Left ventricle myocardium superior (tissue), 1 donor: ENCODE measurements around the gene NCEH1. TPM values are rescaled to one million over a fixed set of nuclear protein-coding genes. Genes with fewer than 3 reads are reported as not detected.
"Not testable (repeated sequence)": the region's sequence is repeated elsewhere in the genome, so short reads cannot be mapped to it uniquely, and the experiment has no call there.

Source experiments
- ATAC-seq: fragments of 200-7000 bp; cut with Tn5 transposase; one replicate; pipeline ENCODE4 v1.9.1; 2020; ENCODE audit warnings: mild to moderate bottlenecking, moderate library complexity
- DNase-seq: peaks from one replicate; pipeline ENCODE4 v3.0.0-alpha.2; 2020
- intact Hi-C: fragments of 100-400 bp; cut with micrococcal nuclease; formaldehyde crosslinking; loops from one replicate; pipeline ENCODE4 v1.11.0; 2022
- total RNA-seq: library from RNA; stranded (reverse); fragmentation: NEBNext Ultra II Directional; extraction: Animal tissue kit (Norgen Biotek cat#: 25700); gene quantifications from one replicate; pipeline ENCODE4 v1.2.1, GENCODE V29; 2021
- donor health status: DM: no; HTN: yes; CAD: no; lungs with severe emphysema.

The NCEH1 gene
- total RNA-seq, 1 donor from 2014 or later: 63.6 TPM

GRCh38 chr3:172685331-172686214, 25.3 kb downstream of the NCEH1 start:
- DNase-seq: no peak
- intact Hi-C loops: no loop called here
- no peak for ATAC-seq

GRCh38 chr3:172680684-172681083, 30.2 kb downstream of the NCEH1 start:
- ATAC-seq (peak; percentile 12), DNase-seq (no peak)
- intact Hi-C loops: no loop called here

GRCh38 chr3:172679599-172679998, 31.3 kb downstream of the NCEH1 start:
- ATAC-seq (no peak), DNase-seq (no peak)
- intact Hi-C loops: no loop called here

DNA sequence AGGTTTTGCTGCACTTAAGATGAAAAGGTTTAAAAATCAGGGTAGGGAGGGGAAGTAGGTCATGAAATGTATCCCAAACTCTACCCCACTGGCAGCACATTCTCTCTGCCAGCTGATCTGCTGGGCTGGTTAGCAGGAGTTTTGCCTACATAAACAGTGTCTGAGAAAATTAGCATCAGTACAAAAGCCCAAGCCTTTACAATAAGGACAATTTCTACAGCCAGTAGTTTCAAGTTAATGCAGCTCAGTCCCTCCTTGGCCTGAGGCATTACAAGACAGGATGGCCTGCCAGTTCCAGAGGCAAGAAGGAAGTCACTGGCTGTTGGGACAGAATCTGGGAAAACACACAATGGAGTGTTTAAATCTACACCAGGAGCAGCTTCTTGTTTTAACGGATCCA, 32.8 kb downstream of the NCEH1 start:
- DNase-seq (no peak), ATAC-seq (no peak)
- intact Hi-C loops: no loop called here

GRCh38 chr3:172676196-172676922, 34.5 kb downstream of the NCEH1 start:
- DNase-seq: no peak
- peak; percentile 78 for ATAC-seq
- intact Hi-C loops: no loop called here

GRCh38 chr3:172675441-172676193, 35.2 kb downstream of the NCEH1 start:
- DNase-seq: no peak
- intact Hi-C loops: no loop called here
- ATAC-seq: no peak

- ATAC-seq (peak; percentile 76), DNase-seq (peak; percentile 64)
- intact Hi-C loops: loop anchor here (5.0 kb wide), 1 partner anchor 39 kb away; the partner anchor contains the start of gene NCEH1
These were observed 37.6 kb downstream of the NCEH1 start for GRCh38 chr3:172673210-172673679.

GRCh38 chr3:172669021-172669420, 41.8 kb downstream of the NCEH1 start:
- intact Hi-C loops: loop anchor here (5.0 kb wide), 1 partner anchor 182 kb away; no protein-coding TSS in a partner anchor
- no peak for DNase-seq
- ATAC-seq: no peak

DNA sequence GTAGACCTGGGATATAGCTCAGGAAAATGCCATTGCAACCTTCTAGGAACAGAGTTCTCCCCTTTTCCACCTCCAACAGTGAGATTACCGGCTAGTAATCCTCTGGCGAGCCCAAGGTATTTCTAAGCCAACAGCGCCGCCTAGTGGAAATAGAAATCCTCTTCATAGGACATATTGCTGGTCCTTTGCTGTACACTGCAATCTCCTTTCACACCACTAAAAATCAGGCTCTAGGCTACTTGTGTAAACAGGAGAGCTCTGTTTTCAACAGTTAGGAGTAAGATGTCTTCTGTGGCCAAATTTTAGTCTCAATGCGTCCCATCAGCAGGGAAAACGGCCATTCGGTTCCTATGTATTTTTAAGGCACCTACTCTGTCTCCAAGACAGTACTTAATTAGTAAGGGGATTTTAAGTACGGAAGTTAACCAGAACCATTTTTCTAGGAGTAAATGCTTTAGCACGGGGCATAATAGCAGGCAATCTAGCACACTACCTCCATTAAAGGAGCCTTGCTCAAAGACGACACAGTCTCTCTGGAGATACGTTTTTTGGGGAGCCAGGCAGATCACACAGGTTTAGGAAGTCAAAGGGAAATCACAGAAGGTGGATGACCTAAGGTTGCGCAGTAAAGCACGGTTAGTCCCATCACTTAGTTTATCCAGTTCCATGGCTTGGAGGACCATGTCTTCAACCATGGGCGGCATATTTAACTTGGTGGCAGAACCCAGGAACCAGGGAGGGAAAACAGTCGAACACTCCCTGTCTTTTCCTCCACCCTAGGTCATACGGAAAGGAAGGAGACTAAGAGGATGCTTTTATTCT, 43.8 kb downstream of the NCEH1 start:
- ATAC-seq (peak; percentile 96), DNase-seq (peak; percentile 42)
- intact Hi-C loops: loop anchor here (5.0 kb wide), 1 partner anchor 180 kb away; no protein-coding TSS in a partner anchor

- ATAC-seq (peak; percentile 20), DNase-seq (no peak)
- intact Hi-C loops: loop anchor here (5.0 kb wide), 1 partner anchor 179 kb away; no protein-coding TSS in a partner anchor
These were observed 44.5 kb downstream of the NCEH1 start for GRCh38 chr3:172666181-172666872.

DNA sequence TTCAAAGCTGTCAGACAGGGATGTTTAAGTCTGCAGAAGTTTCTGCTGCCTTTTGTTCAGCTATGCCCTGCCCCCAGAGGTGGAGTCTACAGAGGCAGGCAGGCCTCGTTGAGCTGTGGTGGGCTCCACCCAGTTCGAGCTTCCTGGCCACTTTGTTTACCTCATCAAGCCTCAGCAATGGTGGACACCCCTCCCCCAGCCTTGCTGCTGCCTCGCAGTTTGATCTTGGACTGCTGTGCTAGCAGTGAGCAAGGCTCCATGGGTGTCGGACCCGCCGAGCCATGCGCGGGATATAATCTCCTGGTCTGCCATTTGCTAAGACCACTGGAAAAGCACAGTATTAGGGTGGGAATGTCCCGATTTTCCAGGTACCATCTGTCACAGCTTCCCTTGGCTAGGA, 45.4 kb downstream of the NCEH1 start:
- DNase-seq, ATAC-seq: not testable (repeated sequence)
- intact Hi-C loops: loop anchor here (5.0 kb wide), 1 partner anchor 178 kb away; no protein-coding TSS in a partner anchor

- intact Hi-C loops, ATAC-seq, DNase-seq: not testable (repeated sequence)
These were observed 50.4 kb downstream of the NCEH1 start for GRCh38 chr3:172660421-172660820.

DNA sequence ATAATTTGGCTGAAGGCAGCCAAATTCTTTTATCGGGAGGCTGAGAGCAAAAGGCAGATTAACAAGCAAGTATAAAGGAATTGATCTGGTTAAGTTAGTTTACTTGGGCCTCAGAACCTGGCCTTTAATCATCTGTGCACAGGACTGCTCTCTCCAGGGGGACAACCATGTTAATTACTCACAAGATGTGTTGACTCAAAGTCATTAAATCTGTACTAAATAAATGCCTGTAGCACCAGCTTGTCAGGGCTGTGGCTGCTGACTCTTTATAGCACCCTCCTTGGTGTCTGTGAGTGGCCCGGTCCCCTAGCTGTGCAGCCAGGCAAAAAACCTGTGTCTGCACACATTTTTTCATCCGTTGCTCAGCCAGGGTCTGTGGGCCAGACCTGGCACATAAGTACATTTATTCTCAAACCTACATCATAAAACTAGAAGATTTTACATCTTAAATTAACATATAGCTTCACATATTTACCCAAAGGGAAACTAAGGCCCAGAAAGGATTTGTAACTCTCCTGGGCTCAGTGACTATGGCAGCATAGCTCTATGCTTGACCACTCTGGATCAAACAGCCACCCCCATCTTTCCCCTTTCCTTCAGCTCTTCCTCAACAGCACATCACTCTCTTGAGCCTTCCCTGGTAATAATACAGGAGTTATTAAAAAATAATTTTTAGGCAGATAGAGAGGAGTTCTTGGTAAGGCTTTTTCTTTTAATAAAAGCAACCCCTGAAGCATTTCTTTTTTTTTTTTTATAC, 51.4 kb downstream of the NCEH1 start:
- ATAC-seq (peak; percentile 63), DNase-seq (no peak)
- intact Hi-C loops: no loop called here

- intact Hi-C loops: no loop called here
These were observed 52.3 kb downstream of the NCEH1 start for GRCh38 chr3:172658344-172659245.

GRCh38 chr3:172656602-172657001, 54.3 kb downstream of the NCEH1 start:
- DNase-seq (no peak), ATAC-seq (no peak)
- intact Hi-C loops: no loop called here

More at GRCh38 chr3:172658344-172659245, 52.3 kb downstream of the NCEH1 start:
- DNase-seq (no peak), ATAC-seq (peak; percentile 82)

DNA sequence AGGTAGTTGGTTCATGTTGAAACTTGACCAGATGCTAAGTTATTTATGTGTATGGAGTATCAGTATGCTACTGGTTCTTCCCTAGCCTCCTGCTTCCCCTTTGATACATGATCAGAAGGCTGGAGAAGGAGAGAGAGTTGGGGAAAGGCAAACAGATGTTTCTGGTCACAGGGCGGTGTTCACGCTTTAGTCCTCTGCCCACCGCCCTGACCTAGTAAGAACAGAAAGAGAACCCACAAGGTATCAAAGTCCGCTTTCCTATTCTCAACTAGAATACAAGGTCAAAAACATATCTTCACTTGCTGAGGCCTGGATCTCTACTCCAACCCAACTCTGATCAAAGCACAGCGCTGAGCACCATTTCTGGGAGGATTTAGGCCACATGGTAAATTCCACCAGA, 55.5 kb downstream of the NCEH1 start:
- no peak for ATAC-seq
- no peak for DNase-seq
- intact Hi-C loops: no loop called here
